ENCODE data around the gene JUN.

DNA sequence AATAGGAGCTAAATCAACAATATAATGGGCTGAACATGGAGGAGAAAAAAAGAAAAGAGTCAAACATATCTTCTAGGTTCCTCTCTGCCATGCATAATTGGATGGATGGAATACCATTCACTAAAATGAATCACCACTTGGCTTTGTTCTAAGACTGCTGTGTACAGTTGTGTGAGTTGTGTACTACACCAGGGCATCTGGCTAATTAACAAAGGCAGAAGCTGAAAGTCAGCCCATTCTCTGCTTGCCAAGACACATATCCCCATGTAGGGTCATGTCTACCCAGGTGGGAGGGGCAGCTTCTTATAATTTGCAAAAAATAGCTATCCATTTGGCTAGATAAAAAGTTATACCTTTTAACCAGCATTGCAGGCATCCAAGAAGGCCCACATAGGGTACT lies 21.0 kb downstream of the JUN start:
- TF ChIP-seq TCF12 (IDR thresholded peaks at IDR 0.05; ENCODE audit: low read depth) (no peak), CEBPB (IDR thresholded peaks at IDR 0.05) (no peak), NFIC (IDR thresholded peaks at IDR 0.05) (no peak), CREB1 (IDR thresholded peaks at IDR 0.05; ENCODE audit: low read depth) (no peak), FOXM1 (IDR thresholded peaks at IDR 0.05; ENCODE audit: borderline replicate concordance, low read depth) (no peak), RAD21 (IDR thresholded peaks at IDR 0.05; ENCODE audit: low read depth) (no peak), TAF1 (IDR thresholded peaks at IDR 0.05; ENCODE audit: low read depth) (no peak), YY1 (IDR thresholded peaks at IDR 0.05; ENCODE audit: low read depth) (no peak), EP300 (IDR thresholded peaks at IDR 0.05; ENCODE audit: borderline replicate concordance) (no peak), EGR1 (IDR thresholded peaks at IDR 0.05) (no peak)
- TF ChIP-seq, protein P1, sequence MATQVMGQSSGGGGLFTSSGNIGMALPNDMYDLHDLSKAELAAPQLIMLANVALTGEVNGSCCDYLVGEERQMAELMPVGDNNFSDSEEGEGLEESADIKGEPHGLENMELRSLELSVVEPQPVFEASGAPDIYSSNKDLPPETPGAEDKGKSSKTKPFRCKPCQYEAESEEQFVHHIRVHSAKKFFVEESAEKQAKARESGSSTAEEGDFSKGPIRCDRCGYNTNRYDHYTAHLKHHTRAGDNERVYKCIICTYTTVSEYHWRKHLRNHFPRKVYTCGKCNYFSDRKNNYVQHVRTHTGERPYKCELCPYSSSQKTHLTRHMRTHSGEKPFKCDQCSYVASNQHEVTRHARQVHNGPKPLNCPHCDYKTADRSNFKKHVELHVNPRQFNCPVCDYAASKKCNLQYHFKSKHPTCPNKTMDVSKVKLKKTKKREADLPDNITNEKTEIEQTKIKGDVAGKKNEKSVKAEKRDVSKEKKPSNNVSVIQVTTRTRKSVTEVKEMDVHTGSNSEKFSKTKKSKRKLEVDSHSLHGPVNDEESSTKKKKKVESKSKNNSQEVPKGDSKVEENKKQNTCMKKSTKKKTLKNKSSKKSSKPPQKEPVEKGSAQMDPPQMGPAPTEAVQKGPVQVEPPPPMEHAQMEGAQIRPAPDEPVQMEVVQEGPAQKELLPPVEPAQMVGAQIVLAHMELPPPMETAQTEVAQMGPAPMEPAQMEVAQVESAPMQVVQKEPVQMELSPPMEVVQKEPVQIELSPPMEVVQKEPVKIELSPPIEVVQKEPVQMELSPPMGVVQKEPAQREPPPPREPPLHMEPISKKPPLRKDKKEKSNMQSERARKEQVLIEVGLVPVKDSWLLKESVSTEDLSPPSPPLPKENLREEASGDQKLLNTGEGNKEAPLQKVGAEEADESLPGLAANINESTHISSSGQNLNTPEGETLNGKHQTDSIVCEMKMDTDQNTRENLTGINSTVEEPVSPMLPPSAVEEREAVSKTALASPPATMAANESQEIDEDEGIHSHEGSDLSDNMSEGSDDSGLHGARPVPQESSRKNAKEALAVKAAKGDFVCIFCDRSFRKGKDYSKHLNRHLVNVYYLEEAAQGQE (IDR thresholded peaks at IDR 0.05; ENCODE audit: low read depth) = no peak
- TF ChIP-seq, protein P2, sequence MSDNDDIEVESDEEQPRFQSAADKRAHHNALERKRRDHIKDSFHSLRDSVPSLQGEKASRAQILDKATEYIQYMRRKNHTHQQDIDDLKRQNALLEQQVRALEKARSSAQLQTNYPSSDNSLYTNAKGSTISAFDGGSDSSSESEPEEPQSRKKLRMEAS (IDR thresholded peaks at IDR 0.05) = no peak

All from Ishikawa (cell line).